Astrocyte (in vitro differentiated cells and primary cell): ENCODE measurements around the gene WDR45B.

Experiments used
- CTCF ChIP-seq: IDR thresholded peaks from 2 replicates; pipeline ENCODE4 v1.5.1; 2011; ENCODE audit warnings: low read depth, mild to moderate bottlenecking, inconsistent platforms, low read length, moderate library complexity; ENCODE audit not compliant: insufficient read depth
- EZH2 ChIP-seq: IDR thresholded peaks from 2 replicates; pipeline ENCODE4 v1.6.1; 2012; ENCODE audit warnings: mild to moderate bottlenecking, low read length, inconsistent platforms; ENCODE audit not compliant: insufficient read depth

- TF ChIP-seq EZH2, result no peak
- no peak for TF ChIP-seq CTCF
Measured at GRCh38 chr17:82666931-82667667, 18.9 kb upstream of the WDR45B start.
